ENCODE data around the gene RSPH6A. TPM values are rescaled to one million over a fixed set of nuclear protein-coding genes. Genes with fewer than 3 reads are reported as not detected.

Gene RSPH6A
- total RNA-seq, 2 donors from 2014 or later: 0.50 to 5.2 TPM

DNA sequence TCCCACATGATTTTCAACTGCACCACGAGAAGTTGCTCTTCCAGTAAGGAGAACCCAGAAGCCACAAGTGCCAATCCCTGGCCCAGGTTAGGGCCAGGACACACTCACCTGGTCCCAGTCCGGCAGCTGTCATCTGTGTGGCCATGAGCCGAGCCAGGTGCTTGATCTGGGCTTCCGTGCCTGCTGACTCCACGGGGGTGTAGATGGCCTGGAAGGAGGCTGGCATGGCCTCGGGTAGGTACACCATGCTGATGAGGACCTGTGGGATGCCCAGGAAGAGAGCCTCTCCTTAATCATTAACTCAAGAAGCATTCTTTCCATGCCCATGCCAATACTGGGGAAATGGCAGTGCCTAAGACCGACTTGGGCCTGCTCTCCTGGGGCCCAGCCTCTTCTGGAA is 19.9 kb upstream of the RSPH6A start:
- Histone ChIP-seq H3K27me3 (replicated peaks; ENCODE audit: insufficient read depth) (no peaks in the 10 kb centered on the region), H3K27ac (no peak overlapping the region), H3K4me1 (replicated peaks) (no peaks in the 10 kb centered on the region), H3K36me3 (peaks cover 16 to 26% of the 10 kb centered on the region in 2 donors), H3K9me3 (no peaks in the 10 kb centered on the region), H3K4me3 (no peak overlapping the region)
- no peak for DNase-seq (ENCODE audit: low spot score)
- 87% methylated on average over 7 of the region's 7 CpGs for WGBS
- no peak for TF ChIP-seq POLR2A (IDR thresholded peaks at IDR 0.05)
- TF ChIP-seq, protein P1, sequence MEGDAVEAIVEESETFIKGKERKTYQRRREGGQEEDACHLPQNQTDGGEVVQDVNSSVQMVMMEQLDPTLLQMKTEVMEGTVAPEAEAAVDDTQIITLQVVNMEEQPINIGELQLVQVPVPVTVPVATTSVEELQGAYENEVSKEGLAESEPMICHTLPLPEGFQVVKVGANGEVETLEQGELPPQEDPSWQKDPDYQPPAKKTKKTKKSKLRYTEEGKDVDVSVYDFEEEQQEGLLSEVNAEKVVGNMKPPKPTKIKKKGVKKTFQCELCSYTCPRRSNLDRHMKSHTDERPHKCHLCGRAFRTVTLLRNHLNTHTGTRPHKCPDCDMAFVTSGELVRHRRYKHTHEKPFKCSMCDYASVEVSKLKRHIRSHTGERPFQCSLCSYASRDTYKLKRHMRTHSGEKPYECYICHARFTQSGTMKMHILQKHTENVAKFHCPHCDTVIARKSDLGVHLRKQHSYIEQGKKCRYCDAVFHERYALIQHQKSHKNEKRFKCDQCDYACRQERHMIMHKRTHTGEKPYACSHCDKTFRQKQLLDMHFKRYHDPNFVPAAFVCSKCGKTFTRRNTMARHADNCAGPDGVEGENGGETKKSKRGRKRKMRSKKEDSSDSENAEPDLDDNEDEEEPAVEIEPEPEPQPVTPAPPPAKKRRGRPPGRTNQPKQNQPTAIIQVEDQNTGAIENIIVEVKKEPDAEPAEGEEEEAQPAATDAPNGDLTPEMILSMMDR (IDR thresholded peaks at IDR 0.05): no peak
- no peak for TF ChIP-seq POLR2AphosphoS5 (IDR thresholded peaks at IDR 0.05)
- intact Hi-C loops (cut with DNase I): no loop called here

DNA sequence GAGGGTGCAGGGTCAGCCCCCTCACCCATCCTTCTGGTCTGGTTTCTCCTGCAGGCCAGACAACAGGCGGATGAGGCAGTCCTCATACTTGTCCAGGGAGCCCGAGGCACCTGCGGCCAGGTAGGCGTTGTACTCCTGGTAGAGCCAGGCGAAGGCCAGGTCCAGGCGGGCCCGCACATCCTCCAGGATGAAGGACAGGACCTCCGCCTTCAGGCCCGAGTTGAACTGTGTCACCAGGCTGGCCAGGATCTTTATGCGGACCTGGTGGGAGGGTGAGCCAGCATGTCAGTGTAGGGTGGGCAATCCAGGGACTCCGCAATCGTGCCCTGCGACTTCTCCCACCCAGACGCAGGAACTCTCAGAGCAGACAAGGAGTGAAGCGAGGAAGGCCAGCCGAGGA is 13.8 kb upstream of the RSPH6A start:
- Histone ChIP-seq H3K4me1 (replicated peaks) (peaks cover 9% of the 10 kb centered on the region), H3K9me3 (no peaks in the 10 kb centered on the region), H3K36me3 (peaks cover 13 to 34% of the 10 kb centered on the region in 2 donors), H3K27ac (no peak overlapping the region), H3K4me3 (no peak overlapping the region), H3K27me3 (replicated peaks; ENCODE audit: insufficient read depth) (no peaks in the 10 kb centered on the region)
- intact Hi-C loops (cut with DNase I): no loop called here
- DNase-seq (ENCODE audit: low spot score): no peak
- TF ChIP-seq, protein P1 (IDR thresholded peaks at IDR 0.05): no peak
- no peak for TF ChIP-seq POLR2AphosphoS5 (IDR thresholded peaks at IDR 0.05)
- TF ChIP-seq POLR2A (IDR thresholded peaks at IDR 0.05): no peak
- WGBS: 95% methylated on average over 16 of the region's 16 CpGs

DNA sequence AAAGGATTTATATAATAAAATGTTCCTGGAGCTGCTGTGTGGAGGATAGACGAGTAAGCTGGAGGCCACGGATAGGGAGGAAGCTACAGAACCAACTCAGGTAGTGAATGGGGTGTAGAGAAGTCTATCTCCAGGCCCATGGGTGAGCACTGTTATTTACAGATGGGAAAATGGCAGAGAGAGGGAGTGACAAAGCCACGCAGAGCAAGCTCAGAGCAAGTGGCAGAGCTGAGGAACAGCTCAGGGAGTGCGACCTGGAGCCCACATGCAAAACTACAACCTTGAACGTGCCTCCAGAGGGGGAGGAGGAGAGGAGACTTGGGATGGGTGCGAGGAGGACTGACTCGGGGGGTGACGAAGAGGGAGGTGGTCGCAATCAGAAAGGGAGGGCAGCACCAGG is 13.4 kb upstream of the RSPH6A start:
- intact Hi-C loops (cut with DNase I): no loop called here
- H3K36me3 ChIP-seq: peaks cover 13 to 34% of the 10 kb centered on the region in 2 donors

DNA sequence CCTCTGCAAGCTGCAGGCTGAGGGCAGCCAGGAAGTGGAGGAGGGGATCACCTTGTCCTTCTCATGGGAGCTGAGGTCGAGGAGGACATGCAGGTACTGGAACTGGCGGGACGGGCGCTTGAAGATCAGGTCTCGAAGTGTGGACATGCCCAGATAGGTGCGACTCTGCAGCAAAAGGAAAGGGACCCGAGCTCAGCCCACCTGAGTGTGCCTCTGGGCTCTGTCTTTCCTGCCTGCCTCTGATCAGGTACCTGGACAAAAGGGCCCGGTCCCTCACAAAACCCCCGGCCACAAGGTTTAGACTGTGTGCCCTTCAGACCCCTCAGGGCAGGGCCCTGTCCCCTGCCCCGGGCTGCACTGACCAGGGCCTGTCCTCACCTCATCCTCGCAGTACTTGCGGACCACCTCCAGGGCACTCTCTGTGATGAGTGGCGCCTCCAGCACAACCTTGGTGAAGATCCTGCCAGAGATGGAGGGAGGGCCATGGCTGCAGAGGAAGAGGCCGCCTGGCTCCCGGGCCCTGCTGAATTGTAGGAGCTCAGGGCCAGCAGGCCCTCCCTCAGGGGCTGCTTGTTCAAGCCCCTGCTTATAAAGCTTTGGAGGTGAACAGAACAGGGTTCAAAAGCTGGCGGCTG is 12.5 kb upstream of the RSPH6A start:
- Histone ChIP-seq H3K27ac (no peak overlapping the region), H3K4me3 (no peak overlapping the region), H3K36me3 (peaks cover 17 to 34% of the 10 kb centered on the region in 2 donors), H3K9me3 (no peaks in the 10 kb centered on the region), H3K4me1 (replicated peaks) (peaks cover 9% of the 10 kb centered on the region), H3K27me3 (replicated peaks; ENCODE audit: insufficient read depth) (no peaks in the 10 kb centered on the region)
- intact Hi-C loops (cut with DNase I): no loop called here
- TF ChIP-seq, protein P1 (IDR thresholded peaks at IDR 0.05): no peak
- no peak for TF ChIP-seq POLR2AphosphoS5 (IDR thresholded peaks at IDR 0.05)
- no peak for TF ChIP-seq POLR2A (IDR thresholded peaks at IDR 0.05)
- DNase-seq (ENCODE audit: low spot score): no peak
- 93% methylated on average over 14 of the region's 16 CpGs for WGBS

More for the DNA sequence above, 13.4 kb upstream of the RSPH6A start:
- WGBS: 81% methylated on average over 9 of the region's 9 CpGs
- H3K9me3 ChIP-seq: no peaks in the 10 kb centered on the region
- H3K27ac ChIP-seq: no peak overlapping the region
- TF ChIP-seq, protein P1 (IDR thresholded peaks at IDR 0.05): no peak
- TF ChIP-seq POLR2A (IDR thresholded peaks at IDR 0.05) (no peak), POLR2AphosphoS5 (IDR thresholded peaks at IDR 0.05) (no peak)
- H3K4me3 ChIP-seq: no peak overlapping the region
- no peaks in the 10 kb centered on the region for H3K27me3 ChIP-seq (replicated peaks; ENCODE audit: insufficient read depth)
- DNase-seq (ENCODE audit: low spot score): no peak
- peaks cover 9% of the 10 kb centered on the region for H3K4me1 ChIP-seq (replicated peaks)

DNA sequence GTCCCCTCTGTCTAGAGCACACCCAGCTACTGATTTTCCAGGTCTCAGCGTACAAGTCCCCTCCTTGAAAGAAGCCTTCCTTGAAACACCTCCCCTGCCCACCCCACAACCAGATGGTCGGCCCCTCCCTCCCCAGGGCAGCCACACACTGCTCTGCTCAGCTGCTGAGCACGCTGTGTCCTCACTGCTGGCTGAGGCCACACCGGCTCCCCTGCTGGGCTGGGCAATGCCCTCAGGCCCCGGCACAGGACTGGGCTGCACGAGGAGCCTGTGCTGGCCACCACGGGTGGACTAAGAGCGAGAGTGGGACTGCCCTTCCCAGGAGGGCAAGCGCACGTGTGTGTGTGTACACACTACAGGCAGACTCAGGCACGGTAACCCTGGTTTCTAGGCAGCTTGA is 11.8 kb upstream of the RSPH6A start:
- Histone ChIP-seq H3K4me1 (replicated peaks) (peaks cover 9% of the 10 kb centered on the region), H3K9me3 (no peaks in the 10 kb centered on the region), H3K4me3 (no peak overlapping the region), H3K36me3 (peaks cover 19 to 34% of the 10 kb centered on the region in 2 donors), H3K27ac (no peak overlapping the region), H3K27me3 (replicated peaks; ENCODE audit: insufficient read depth) (no peaks in the 10 kb centered on the region)
- intact Hi-C loops (cut with DNase I): no loop called here
- TF ChIP-seq POLR2A (IDR thresholded peaks at IDR 0.05): no peak
- TF ChIP-seq, protein P1 (IDR thresholded peaks at IDR 0.05): no peak
- WGBS: 75% methylated on average over 11 of the region's 11 CpGs
- DNase-seq (ENCODE audit: low spot score): no peak

Data from prostate gland (tissue), 2 donors.